VCaP (cell line): ENCODE measurements around the gene GPR132.
"Not testable (repeated sequence)": the region's sequence is repeated elsewhere in the genome, so short reads cannot be mapped to it uniquely, and the experiment has no call there.

ENCODE experiments used
- H3K27ac ChIP-seq: fragments of 450-650 bp; 2 replicates; pipeline ENCODE4 v1.5.1; 2017
- TF ChIP-seq, protein P1 (sequence below): fragments of 450-650 bp; conservative IDR thresholded peaks from 2 replicates; pipeline ENCODE4 v1.5.1; 2017; ENCODE audit warnings: mild to moderate bottlenecking, moderate library complexity

The GPR132 gene

GRCh38 chr14:105085766-105086165, 20.5 kb upstream of the GPR132 start:
- no peak overlapping the region for H3K27ac ChIP-seq

DNA sequence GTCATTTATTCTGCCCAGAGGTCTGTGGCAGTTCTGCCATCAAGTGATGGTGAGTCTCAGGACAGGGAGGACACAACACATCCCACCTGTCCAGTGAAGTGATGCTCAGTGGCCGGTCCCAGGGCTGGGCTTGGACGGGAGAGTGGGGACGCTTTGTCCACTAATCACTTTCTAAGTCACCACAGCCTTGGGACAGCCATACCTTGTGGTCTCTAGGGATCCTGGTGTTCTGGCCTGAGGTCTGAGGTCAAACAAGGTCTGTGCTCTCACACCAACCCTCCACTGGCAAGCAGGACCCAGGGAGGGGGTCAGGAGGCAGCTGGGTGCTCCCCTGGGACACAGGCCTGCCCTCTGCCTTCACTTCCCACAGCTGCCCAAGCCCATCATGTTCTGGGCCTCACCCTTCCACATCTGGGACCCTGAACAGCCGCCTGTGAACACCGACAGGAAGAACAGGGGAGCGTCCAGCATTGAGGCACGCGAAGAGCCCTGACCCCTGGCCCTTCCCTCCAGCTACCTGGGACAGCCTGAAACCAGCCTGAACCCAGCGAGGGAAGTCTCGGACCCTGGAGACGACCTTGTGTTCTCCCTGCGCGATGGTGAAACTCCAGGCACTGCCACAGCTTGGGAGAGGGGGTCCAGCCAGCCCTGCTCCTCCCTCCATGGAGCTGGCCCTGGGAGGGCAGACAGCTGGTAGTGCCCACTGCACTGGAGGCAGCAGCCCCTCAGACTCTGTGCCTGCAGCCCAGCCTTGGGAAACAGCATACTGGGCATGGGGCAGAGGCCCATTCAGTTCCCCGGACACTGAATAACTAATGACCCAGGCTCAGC, 19.7 kb upstream of the GPR132 start:
- TF ChIP-seq, protein P1, sequence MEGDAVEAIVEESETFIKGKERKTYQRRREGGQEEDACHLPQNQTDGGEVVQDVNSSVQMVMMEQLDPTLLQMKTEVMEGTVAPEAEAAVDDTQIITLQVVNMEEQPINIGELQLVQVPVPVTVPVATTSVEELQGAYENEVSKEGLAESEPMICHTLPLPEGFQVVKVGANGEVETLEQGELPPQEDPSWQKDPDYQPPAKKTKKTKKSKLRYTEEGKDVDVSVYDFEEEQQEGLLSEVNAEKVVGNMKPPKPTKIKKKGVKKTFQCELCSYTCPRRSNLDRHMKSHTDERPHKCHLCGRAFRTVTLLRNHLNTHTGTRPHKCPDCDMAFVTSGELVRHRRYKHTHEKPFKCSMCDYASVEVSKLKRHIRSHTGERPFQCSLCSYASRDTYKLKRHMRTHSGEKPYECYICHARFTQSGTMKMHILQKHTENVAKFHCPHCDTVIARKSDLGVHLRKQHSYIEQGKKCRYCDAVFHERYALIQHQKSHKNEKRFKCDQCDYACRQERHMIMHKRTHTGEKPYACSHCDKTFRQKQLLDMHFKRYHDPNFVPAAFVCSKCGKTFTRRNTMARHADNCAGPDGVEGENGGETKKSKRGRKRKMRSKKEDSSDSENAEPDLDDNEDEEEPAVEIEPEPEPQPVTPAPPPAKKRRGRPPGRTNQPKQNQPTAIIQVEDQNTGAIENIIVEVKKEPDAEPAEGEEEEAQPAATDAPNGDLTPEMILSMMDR, result no peak
- no peak overlapping the region for H3K27ac ChIP-seq

More at GRCh38 chr14:105085766-105086165, 20.5 kb upstream of the GPR132 start:
- TF ChIP-seq, protein P1, result no peak

- TF ChIP-seq, protein P1, result no peak
Measured at GRCh38 chr14:105083926-105084685, 18.9 kb upstream of the GPR132 start.

DNA sequence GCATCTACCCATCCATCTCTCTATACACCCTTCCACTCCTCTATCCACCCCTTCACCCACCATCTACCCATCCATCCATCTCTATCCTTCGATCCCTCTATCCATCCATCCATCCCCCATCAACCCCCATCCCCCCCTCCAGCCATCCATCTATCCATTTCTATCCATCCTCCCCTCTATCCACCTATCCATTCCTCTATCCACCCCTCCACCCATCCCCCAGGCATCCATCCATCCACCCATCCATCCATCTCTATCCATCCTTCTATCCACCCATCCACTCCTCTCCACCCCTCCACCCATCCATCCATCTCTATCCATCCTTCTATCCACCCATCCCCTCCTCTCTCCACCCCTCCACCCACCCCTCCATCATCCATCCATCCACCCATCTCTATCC, 17.5 kb upstream of the GPR132 start:
- TF ChIP-seq, protein P1, result no peak
- H3K27ac ChIP-seq, result no peak overlapping the region

More at GRCh38 chr14:105083926-105084685, 18.9 kb upstream of the GPR132 start:
- no peak overlapping the region for H3K27ac ChIP-seq

GRCh38 chr14:105081473-105081872, 16.2 kb upstream of the GPR132 start:
- H3K27ac ChIP-seq, result not testable (repeated sequence)

- TF ChIP-seq, protein P1, result no peak
Measured at GRCh38 chr14:105080161-105080560, 14.9 kb upstream of the GPR132 start.

DNA sequence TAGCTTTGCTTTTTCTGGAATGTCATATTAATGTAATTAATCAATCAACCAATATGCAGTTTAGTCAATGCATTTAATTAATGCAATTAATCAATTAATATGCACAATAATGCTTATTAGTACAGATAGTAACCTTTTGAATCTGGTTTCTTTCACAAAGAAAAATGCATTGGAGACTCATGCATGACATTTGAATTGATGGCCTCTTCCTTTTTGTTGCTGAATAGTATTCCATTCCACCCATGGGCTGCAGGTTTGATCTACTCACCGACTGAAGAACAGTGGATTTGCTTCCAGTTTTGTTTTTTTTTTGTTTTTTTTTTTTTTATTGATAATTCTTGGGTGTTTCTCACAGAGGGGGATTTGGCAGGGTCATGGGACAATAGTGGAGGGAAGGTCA, 13.1 kb upstream of the GPR132 start:
- TF ChIP-seq, protein P1, result no peak
- H3K27ac ChIP-seq, result no peak overlapping the region

More at GRCh38 chr14:105080161-105080560, 14.9 kb upstream of the GPR132 start:
- H3K27ac ChIP-seq, result no peak overlapping the region
